OCI-LY7 (cell line): ENCODE data around the gene DAP. TPM values are rescaled to one million over a fixed set of nuclear protein-coding genes. Genes with fewer than 3 reads are reported as not detected.
"Not testable (repeated sequence)": the region's sequence is repeated elsewhere in the genome, so short reads cannot be mapped to it uniquely, and the experiment has no call there.

Experiments used
- BruUV-seq: library from RNA; stranded (reverse); fragments of 400-500 nt; replicated peaks from 2 replicates; lab custom pipeline; 2021; lab: Mats Ljungman, UMichigan
- CTCF ChIA-PET: fragments of 300-600 bp; sonication (Branson Sonifier 250); formaldehyde crosslinking; loops from one replicate; lab custom pipeline; 2022; ENCODE audit warnings: antibody characterized with exemption; ENCODE audit not compliant: unreplicated experiment; lab: Charles Lee
- POLR2A ChIA-PET: fragments of 300-600 bp; sonication (Branson Sonifier 250); formaldehyde crosslinking; loops from one replicate; lab custom pipeline; 2022; ENCODE audit warnings: antibody characterized with exemption; lab: Charles Lee
- DNase-seq: peaks from one replicate; pipeline ENCODE4 v3.0.0-alpha.2; 2015; ENCODE audit warnings: low spot score
- H2AFZ ChIP-seq: fragments of 200-600 bp; sonication (generic), shearing (Covaris generic); 2 replicates; pipeline ENCODE4 v1.6.1; 2014; ENCODE audit warnings: mild to moderate bottlenecking, antibody characterized with exemption, low read length, moderate library complexity
- H3K27ac ChIP-seq: fragments of 200-600 bp; sonication (generic); 2 replicates; pipeline ENCODE4 v1.5.1; 2014; ENCODE audit warnings: mixed run types, low read depth, mild to moderate bottlenecking, moderate library complexity, low read length, inconsistent platforms; ENCODE audit not compliant: poor library complexity, severe bottlenecking
- H3K36me3 ChIP-seq: fragments of 200-600 bp; sonication (generic); 2 replicates; pipeline ENCODE4 v1.6.1; 2014; ENCODE audit warnings: mild to moderate bottlenecking, antibody characterized with exemption, low read length, moderate library complexity, mixed read lengths; ENCODE audit not compliant: insufficient read depth
- H3K4me1 ChIP-seq: fragments of 200-600 bp; sonication (generic); 2 replicates; pipeline ENCODE4 v1.5.1; 2014; ENCODE audit warnings: mild to moderate bottlenecking, low read length; ENCODE audit not compliant: insufficient read depth, poor library complexity, severe bottlenecking
- H3K4me2 ChIP-seq: fragments of 200-600 bp; sonication (generic); 2 replicates; pipeline ENCODE4 v1.6.1; 2014; ENCODE audit warnings: mild to moderate bottlenecking, low read length
- H3K4me3 ChIP-seq: fragments of 200-600 bp; sonication (generic); 2 replicates; pipeline ENCODE4 v1.5.1; 2014; ENCODE audit warnings: mild to moderate bottlenecking, low read depth, low read length; ENCODE audit not compliant: poor library complexity, severe bottlenecking
- H3K79me2 ChIP-seq: fragments of 200-600 bp; sonication (generic); 2 replicates; pipeline ENCODE4 v1.6.1; 2016; ENCODE audit warnings: low read depth, mild to moderate bottlenecking, low read length, moderate library complexity, mixed read lengths; ENCODE audit not compliant: insufficient read depth
- H3K9me2 ChIP-seq: fragments of 200-600 bp; sonication (generic); 2 replicates; pipeline ENCODE4 v1.6.1; 2016; ENCODE audit warnings: mild to moderate bottlenecking, low read length, mixed read lengths; ENCODE audit not compliant: insufficient read depth
- H3K9me3 ChIP-seq: fragments of 200-600 bp; sonication (generic); 2 replicates; pipeline ENCODE4 v1.6.1; 2014; ENCODE audit warnings: mild to moderate bottlenecking, mixed run types, low read length, mixed read lengths
- H4K20me1 ChIP-seq: fragments of 200-600 bp; sonication (generic); 2 replicates; pipeline ENCODE4 v1.6.1; 2014; ENCODE audit warnings: mild to moderate bottlenecking, antibody characterized with exemption, low read length, moderate library complexity, mixed read lengths; ENCODE audit not compliant: insufficient read depth
- EZH2phosphoT487 ChIP-seq: fragments of 200-600 bp; sonication (generic); IDR thresholded peaks from 2 replicates; pipeline ENCODE4 v1.6.1; 2018; ENCODE audit warnings: low read depth, borderline replicate concordance, mild to moderate bottlenecking, mixed run types, antibody characterized with exemption, low read length, moderate library complexity, mixed read lengths
- intact Hi-C: fragments of 100-400 bp; cut with micrococcal nuclease; formaldehyde crosslinking; loops from one replicate; pipeline ENCODE4 v1.10.0; 2022; ENCODE audit not compliant: unreplicated experiment
- total RNA-seq, 2 experiments: library from RNA; depleted of rRNA in 1 of 2; stranded (reverse); fragments of >200 nt in 1 of 2; shearing (Covaris generic) in 1 of 2; gene quantifications; 2 replicates each; pipeline ENCODE4 v1.2.3, GENCODE V29; 2014 to 2022
- TF ChIP-seq, protein P1 (sequence below): fragments of 200-600 bp; sonication (generic); conservative IDR thresholded peaks from 2 replicates; pipeline ENCODE4 v1.5.1; 2014; ENCODE audit warnings: mild to moderate bottlenecking, antibody characterized with exemption, low read length, moderate library complexity, mixed read lengths

Gene DAP
- total RNA-seq, 2 experiments from 2014 or later = 21.5 to 96.1 TPM

DNA sequence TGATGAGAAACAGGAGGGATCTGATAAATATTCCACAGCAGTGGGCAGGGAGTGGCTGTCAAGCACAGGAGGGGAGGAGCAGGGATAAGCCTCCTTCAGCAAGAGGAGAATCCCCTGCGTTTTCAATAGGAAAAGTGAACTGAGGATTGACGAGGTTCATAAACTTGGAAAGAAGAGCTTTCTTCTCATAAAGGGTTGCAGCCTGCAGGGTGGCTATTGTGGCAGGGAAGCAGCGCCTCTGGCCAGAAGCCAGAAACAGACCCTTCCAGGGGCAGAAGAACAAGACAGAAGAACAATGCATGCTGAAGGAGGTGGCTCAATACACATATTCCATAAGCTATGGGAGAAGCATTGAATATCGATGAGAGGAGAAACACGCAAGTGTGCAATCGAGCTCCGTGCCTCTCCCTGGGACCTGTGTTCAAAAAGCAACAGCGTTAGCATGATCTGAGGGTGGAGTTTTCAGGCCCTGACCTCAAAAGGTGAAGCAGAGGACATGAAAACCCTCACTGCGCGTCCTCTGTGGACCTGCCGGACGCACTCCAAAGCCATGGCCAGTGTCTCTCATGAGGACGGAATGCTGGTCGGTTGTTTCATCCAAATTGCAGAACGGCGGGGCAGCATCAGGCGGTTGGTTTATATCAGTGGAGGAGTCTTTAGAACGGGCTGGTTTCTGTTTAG is 129.6 kb downstream of the DAP start:
- Histone ChIP-seq H4K20me1 (no peaks in the 10 kb centered on the region), H3K79me2 (no peaks in the 10 kb centered on the region; the same call in 1 of the 2 replicates), H3K9me3 (peaks cover 3% of the 10 kb centered on the region; the same call in 1 of the 2 replicates), H3K27ac (peak overlapping the region; percentile 11), H3K4me3 (peak overlapping the region; percentile 49), H3K4me1 (peaks cover 66% of the 10 kb centered on the region), H3K4me2 (peak overlapping the region; percentile 68), H3K36me3 (no peaks in the 10 kb centered on the region; the same call in 1 of the 2 replicates), H2AFZ (peak overlapping the region; percentile 48; the same call in 1 of the 2 replicates), H3K9me2 (no peaks in the 10 kb centered on the region)
- BruUV-seq = no TSS peak
- ChIA-PET CTCF (interaction anchor here (1.4 kb wide), 1 partner anchor 180 kb away, joined by 3 read pairs; no protein-coding TSS in a partner anchor), POLR2A (interaction anchor here (1.6 kb wide), 1 partner anchor 179 kb away, joined by 3 read pairs; no protein-coding TSS in a partner anchor)
- TF ChIP-seq EZH2phosphoT487 = no peak
- TF ChIP-seq, protein P1, sequence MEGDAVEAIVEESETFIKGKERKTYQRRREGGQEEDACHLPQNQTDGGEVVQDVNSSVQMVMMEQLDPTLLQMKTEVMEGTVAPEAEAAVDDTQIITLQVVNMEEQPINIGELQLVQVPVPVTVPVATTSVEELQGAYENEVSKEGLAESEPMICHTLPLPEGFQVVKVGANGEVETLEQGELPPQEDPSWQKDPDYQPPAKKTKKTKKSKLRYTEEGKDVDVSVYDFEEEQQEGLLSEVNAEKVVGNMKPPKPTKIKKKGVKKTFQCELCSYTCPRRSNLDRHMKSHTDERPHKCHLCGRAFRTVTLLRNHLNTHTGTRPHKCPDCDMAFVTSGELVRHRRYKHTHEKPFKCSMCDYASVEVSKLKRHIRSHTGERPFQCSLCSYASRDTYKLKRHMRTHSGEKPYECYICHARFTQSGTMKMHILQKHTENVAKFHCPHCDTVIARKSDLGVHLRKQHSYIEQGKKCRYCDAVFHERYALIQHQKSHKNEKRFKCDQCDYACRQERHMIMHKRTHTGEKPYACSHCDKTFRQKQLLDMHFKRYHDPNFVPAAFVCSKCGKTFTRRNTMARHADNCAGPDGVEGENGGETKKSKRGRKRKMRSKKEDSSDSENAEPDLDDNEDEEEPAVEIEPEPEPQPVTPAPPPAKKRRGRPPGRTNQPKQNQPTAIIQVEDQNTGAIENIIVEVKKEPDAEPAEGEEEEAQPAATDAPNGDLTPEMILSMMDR = no peak
- no peak for DNase-seq
- intact Hi-C loops = no loop called here

- POLR2A ChIA-PET = interaction anchor here (1.6 kb wide), 1 partner anchor 178 kb away, joined by 3 read pairs; no protein-coding TSS in a partner anchor
- H3K4me3 ChIP-seq, H4K20me1 ChIP-seq, BruUV-seq, CTCF ChIA-PET, H2AFZ ChIP-seq, H3K9me3 ChIP-seq, intact Hi-C loops, DNase-seq, H3K27ac ChIP-seq, H3K36me3 ChIP-seq, H3K9me2 ChIP-seq, H3K79me2 ChIP-seq: not testable (repeated sequence)
- Histone ChIP-seq H3K4me1 (peaks cover 71% of the 10 kb centered on the region), H3K4me2 (peak overlapping the region; percentile 68)
Observed at GRCh38 chr5:10630744-10631143, 130.3 kb downstream of the DAP start.

GRCh38 chr5:10630126-10630525 is 130.9 kb downstream of the DAP start:
- Histone ChIP-seq H3K27ac (no peak overlapping the region), H3K4me2 (no peak overlapping the region), H3K79me2 (no peaks in the 10 kb centered on the region; the same call in 1 of the 2 replicates), H3K4me1 (peaks cover 68% of the 10 kb centered on the region), H2AFZ (no peak overlapping the region), H3K36me3 (no peaks in the 10 kb centered on the region; the same call in 1 of the 2 replicates), H3K9me3 (peaks cover 3% of the 10 kb centered on the region; the same call in 1 of the 2 replicates), H4K20me1 (no peaks in the 10 kb centered on the region), H3K4me3 (no peak overlapping the region), H3K9me2 (no peaks in the 10 kb centered on the region)
- TF ChIP-seq EZH2phosphoT487 = no peak
- TF ChIP-seq, protein P1 = no peak
- CTCF ChIA-PET = interaction anchor here (1.6 kb wide), 1 partner anchor 179 kb away, joined by 3 read pairs; no protein-coding TSS in a partner anchor
- DNase-seq = no peak
- intact Hi-C loops = no loop called here
- POLR2A ChIA-PET = interaction anchor here (1.0 kb wide), 1 partner anchor 9 kb away, joined by 5 read pairs; no protein-coding TSS in a partner anchor
- BruUV-seq = no TSS peak
